Esophagus muscularis mucosa (tissue), 4 donors: ENCODE results near the gene SCFD1. TPM values are rescaled to one million over a fixed set of nuclear protein-coding genes. Genes with fewer than 3 reads are reported as not detected.

ENCODE experiments used
- DNase-seq: peaks from one replicate; pipeline ENCODE4 v3.0.0-alpha.2; 2017; ENCODE audit errors: extremely low spot score
- H3K27ac ChIP-seq, 4 donors: fragments of 200-600 bp; sonication (generic); replicated peaks in 1 of 4; 1 replicate in 3 of 4; 2 replicates in 1 of 4; pipeline ENCODE4 v1.5.1; 2016 to 2019; ENCODE audit warnings: mild to moderate bottlenecking in 1 of 4
- H3K27me3 ChIP-seq, 4 donors: fragments of 200-600 bp; sonication (generic); one replicate each; pipeline versions ENCODE4 v1.5.1 to v1.6.0; 2016 to 2019
- H3K36me3 ChIP-seq, 4 donors: fragments of 200-600 bp; sonication (generic); one replicate each; pipeline ENCODE4 v1.5.1; 2016 to 2019
- H3K4me1 ChIP-seq, 4 donors: fragments of 200-600 bp; sonication (generic); one replicate each; pipeline ENCODE4 v1.5.1; 2016 to 2019
- H3K4me3 ChIP-seq, 4 donors: fragments of 200-600 bp; sonication (generic); 1 replicate in 2 of 4; 2 replicates in 2 of 4; pipeline ENCODE4 v1.5.1; 2016 to 2019; ENCODE audit warnings: mild to moderate bottlenecking in 4 of 4, moderate library complexity in 1 of 4
- H3K9me3 ChIP-seq, 4 donors: fragments of 200-600 bp; sonication (generic); 1 replicate in 3 of 4; 2 replicates in 1 of 4; pipeline ENCODE4 v1.5.1; 2016 to 2019
- EP300 ChIP-seq: sonication (generic); formaldehyde crosslinking; IDR thresholded peaks from one replicate; pipeline ENCODE4 v1.6.1; 2017; ENCODE audit warnings: antibody characterized with exemption
- POLR2A ChIP-seq: fragments of 450-650 bp; IDR thresholded peaks from one replicate; pipeline ENCODE4 v1.6.1; 2017; ENCODE audit warnings: antibody characterized with exemption, moderate library complexity, mild to moderate bottlenecking, low read depth
- POLR2AphosphoS5 ChIP-seq, 2 donors: sonication (generic); formaldehyde crosslinking; IDR thresholded peaks; one replicate each; pipeline ENCODE4 v1.6.1; 2017; ENCODE audit warnings: antibody characterized with exemption in 2 of 2
- WGBS: methylation state at CpG from one replicate; pipeline ENCODE4 v1.1.5; 2018; 5-methylcytosine and 5-hydroxymethylcytosine counted together
- intact Hi-C: fragments of 100-400 bp; cut with DNase I; formaldehyde crosslinking; loops from one replicate; pipeline ENCODE4 v1.15.1; 2023
- total RNA-seq, 4 donors: library from RNA; depleted of rRNA; stranded (reverse); fragments of >200 nt; gene quantifications; one replicate each; pipeline versions ENCODE4 v1.1.0 to v1.2.1, GENCODE V29; 2016
- TF ChIP-seq, protein P1 (sequence below), 3 experiments: fragments of 200-600 bp in 2 of 3; fragments of 450-650 bp in 1 of 3; sonication (generic) in 2 of 3; IDR thresholded peaks; one replicate each; pipeline ENCODE4 v1.5.1; 2017 to 2019; ENCODE audit warnings: antibody characterized with exemption in 3 of 3, mild to moderate bottlenecking in 2 of 3, moderate library complexity in 1 of 3

Gene SCFD1
- total RNA-seq, 4 donors from 2014 or later, result 29.6 to 45.7 (median 33.0) TPM

DNA sequence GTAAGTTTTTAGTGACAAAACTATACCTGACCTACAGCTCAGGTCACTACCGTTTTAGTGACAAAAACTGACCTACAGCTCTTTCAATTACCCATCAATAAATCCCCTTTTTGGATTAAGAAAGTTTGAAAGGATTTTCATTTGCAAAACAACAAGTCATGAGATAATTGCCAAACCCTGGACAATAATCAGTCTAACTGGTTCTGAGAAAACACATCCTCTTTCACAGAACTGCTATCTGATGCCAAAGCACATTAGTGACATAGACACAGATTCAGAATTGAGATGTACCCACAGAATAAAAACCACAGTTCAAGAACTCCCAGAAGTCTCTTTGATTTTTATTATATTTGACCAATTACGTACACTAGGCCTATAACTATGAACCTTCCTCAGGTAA lies 126.2 kb downstream of the SCFD1 start:
- Histone ChIP-seq H3K4me1 (no peaks in the 10 kb centered on the region), H3K36me3 (no peaks in the 10 kb centered on the region), H3K27ac (no peak overlapping the region), H3K4me3 (no peak overlapping the region), H3K27me3 (no peaks in the 10 kb centered on the region), H3K9me3 (no peaks in the 10 kb centered on the region)
- TF ChIP-seq EP300, result no peak
- TF ChIP-seq POLR2A, result no peak
- TF ChIP-seq, protein P1, sequence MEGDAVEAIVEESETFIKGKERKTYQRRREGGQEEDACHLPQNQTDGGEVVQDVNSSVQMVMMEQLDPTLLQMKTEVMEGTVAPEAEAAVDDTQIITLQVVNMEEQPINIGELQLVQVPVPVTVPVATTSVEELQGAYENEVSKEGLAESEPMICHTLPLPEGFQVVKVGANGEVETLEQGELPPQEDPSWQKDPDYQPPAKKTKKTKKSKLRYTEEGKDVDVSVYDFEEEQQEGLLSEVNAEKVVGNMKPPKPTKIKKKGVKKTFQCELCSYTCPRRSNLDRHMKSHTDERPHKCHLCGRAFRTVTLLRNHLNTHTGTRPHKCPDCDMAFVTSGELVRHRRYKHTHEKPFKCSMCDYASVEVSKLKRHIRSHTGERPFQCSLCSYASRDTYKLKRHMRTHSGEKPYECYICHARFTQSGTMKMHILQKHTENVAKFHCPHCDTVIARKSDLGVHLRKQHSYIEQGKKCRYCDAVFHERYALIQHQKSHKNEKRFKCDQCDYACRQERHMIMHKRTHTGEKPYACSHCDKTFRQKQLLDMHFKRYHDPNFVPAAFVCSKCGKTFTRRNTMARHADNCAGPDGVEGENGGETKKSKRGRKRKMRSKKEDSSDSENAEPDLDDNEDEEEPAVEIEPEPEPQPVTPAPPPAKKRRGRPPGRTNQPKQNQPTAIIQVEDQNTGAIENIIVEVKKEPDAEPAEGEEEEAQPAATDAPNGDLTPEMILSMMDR (IDR thresholded peaks at IDR 0.05), result no peak
- TF ChIP-seq POLR2AphosphoS5 (IDR thresholded peaks at IDR 0.05), result no peak
- 78% methylated on average over 2 of the region's 2 CpGs for WGBS
- intact Hi-C loops, result no loop called here
- DNase-seq, result no peak

DNA sequence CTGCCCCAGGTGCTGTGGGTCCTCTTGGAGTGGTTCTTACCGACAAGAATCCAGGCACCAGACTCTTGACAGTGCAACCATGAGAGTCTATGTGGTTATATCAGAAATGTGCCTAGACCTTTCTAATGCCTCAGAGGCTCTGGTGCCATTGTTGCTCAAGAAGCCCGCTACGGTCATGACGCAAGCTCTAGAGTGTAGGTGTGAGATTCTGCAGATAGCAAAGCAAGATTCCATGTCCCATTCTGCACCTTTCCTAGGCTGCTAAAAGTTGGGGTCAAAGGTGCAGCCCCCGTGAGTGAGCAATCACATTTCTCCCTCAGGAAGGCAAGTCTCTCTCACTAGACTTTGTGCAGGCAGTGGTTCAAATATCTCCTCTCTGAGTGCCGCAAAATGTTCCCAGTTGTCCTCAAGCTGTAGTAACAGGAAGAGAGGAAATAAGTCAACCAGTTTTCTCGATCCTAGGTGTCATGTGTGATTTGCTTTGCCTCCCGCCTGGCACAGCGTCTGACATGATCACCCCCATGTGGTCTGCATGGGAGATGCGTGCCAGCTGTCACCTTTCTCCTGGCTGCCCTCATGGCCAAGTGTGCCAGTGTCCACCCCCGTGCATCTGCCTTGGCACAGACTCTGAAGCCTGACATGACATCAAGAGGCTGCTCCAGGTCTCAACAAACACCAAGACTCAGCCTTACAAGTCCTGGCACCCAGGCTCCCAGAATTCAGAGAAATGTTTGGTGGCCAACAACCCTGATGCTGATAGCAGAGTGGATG lies 129.7 kb downstream of the SCFD1 start:
- TF ChIP-seq POLR2A (no peak), POLR2AphosphoS5 (IDR thresholded peaks at IDR 0.05) (no peak), EP300 (no peak)
- TF ChIP-seq, protein P1 (IDR thresholded peaks at IDR 0.05), result no peak
- no peak for DNase-seq
- H3K9me3 ChIP-seq, result no peaks in the 10 kb centered on the region
- whole genome bisulfite sequencing, result 86% methylated on average over 10 of the region's 11 CpGs
- H3K27me3 ChIP-seq, result no peaks in the 10 kb centered on the region
- no peak overlapping the region for H3K27ac ChIP-seq
- intact Hi-C loops, result no loop called here
- H3K36me3 ChIP-seq, result no peaks in the 10 kb centered on the region
- H3K4me3 ChIP-seq, result no peak overlapping the region
- H3K4me1 ChIP-seq, result no peaks in the 10 kb centered on the region

DNA sequence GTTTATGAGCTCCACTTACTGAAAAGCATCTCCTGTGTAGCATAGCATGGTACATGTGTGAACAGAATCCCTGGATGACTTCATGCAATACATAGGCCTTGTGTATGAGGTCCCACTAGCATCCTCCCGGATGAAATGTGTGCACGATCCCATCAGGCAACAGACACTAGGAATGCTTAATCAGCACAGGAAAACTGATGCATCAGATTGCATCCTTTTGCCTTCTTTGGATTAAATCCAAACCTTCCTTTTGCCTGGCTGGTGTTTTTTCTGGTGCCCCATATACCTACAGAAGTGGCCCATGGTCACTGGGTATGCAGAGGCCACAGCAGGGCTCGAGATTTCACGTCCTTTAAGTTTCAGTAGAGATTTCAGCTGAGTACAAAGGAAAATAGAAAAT lies 131.3 kb downstream of the SCFD1 start:
- intact Hi-C loops, result no loop called here
- TF ChIP-seq EP300 (no peak), POLR2AphosphoS5 (IDR thresholded peaks at IDR 0.05) (no peak), POLR2A (no peak)
- TF ChIP-seq, protein P1 (IDR thresholded peaks at IDR 0.05), result no peak
- 85% methylated on average over 3 of the region's 4 CpGs for WGBS

DNA sequence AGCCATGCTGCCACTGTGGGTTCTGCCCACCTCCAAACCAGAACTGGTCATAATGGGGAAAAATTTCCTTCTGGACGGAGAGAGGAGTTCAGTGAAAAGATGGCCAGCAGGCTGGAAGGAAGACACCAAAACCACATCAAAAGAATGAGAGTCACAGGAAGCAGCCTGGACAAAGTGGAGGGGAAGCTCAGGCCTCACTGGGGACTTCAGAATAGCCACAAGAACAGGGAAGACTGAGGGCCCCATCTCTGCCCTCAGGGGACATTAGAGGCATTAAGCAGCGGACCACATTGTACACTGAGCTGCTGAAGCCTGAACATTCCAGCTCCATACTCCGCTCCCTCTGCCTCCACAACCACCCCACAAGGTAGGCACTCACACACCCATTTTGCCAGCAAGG lies 132.7 kb downstream of the SCFD1 start:
- Histone ChIP-seq H3K27me3 (no peaks in the 10 kb centered on the region), H3K4me1 (no peaks in the 10 kb centered on the region), H3K36me3 (no peaks in the 10 kb centered on the region), H3K27ac (no peak overlapping the region), H3K4me3 (no peak overlapping the region), H3K9me3 (no peaks in the 10 kb centered on the region)
- TF ChIP-seq EP300 (no peak), POLR2A (no peak), POLR2AphosphoS5 (IDR thresholded peaks at IDR 0.05) (no peak)
- TF ChIP-seq, protein P1 (IDR thresholded peaks at IDR 0.05), result no peak
- DNase-seq, result no peak
- 93% methylated on average over 3 of the region's 3 CpGs for WGBS
- intact Hi-C loops, result no loop called here

More for the DNA sequence above, 131.3 kb downstream of the SCFD1 start:
- Histone ChIP-seq H3K4me3 (no peak overlapping the region), H3K9me3 (no peaks in the 10 kb centered on the region), H3K27me3 (no peaks in the 10 kb centered on the region), H3K36me3 (no peaks in the 10 kb centered on the region), H3K4me1 (no peaks in the 10 kb centered on the region), H3K27ac (no peak overlapping the region)
- DNase-seq, result no peak
